ENCODE data around the gene ROBO1. TPM values are rescaled to one million over a fixed set of nuclear protein-coding genes. Genes with fewer than 3 reads are reported as not detected.

ROBO1 gene
- total RNA-seq, 6 experiments from 2014 or later: 1.1 to 7.2 (median 4.3) TPM

GRCh38 chr3:78878789-78879188 is 889.0 kb downstream of the ROBO1 start:
- H3K9me3 ChIP-seq: no peaks in the 10 kb centered on the region
- WGBS (ENCODE audit: insufficient coverage, low coverage, low lambda C conversion rate, missing lambda C conversion rate): 24% methylated on average over 1 of the region's 1 CpG
- H3K27ac ChIP-seq: no peak overlapping the region
- ATAC-seq (peak in 1 of 4 donors; percentile 43), DNase-seq (no peak)
- H3K4me1 ChIP-seq: peaks cover 0 to 7% (median 2%) of the 10 kb centered on the region in 4 donors
- intact Hi-C loops (cut with DNase I): no loop called here
- TF ChIP-seq, protein P1, sequence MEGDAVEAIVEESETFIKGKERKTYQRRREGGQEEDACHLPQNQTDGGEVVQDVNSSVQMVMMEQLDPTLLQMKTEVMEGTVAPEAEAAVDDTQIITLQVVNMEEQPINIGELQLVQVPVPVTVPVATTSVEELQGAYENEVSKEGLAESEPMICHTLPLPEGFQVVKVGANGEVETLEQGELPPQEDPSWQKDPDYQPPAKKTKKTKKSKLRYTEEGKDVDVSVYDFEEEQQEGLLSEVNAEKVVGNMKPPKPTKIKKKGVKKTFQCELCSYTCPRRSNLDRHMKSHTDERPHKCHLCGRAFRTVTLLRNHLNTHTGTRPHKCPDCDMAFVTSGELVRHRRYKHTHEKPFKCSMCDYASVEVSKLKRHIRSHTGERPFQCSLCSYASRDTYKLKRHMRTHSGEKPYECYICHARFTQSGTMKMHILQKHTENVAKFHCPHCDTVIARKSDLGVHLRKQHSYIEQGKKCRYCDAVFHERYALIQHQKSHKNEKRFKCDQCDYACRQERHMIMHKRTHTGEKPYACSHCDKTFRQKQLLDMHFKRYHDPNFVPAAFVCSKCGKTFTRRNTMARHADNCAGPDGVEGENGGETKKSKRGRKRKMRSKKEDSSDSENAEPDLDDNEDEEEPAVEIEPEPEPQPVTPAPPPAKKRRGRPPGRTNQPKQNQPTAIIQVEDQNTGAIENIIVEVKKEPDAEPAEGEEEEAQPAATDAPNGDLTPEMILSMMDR (IDR thresholded peaks at IDR 0.05): no peak
- no peak for TF ChIP-seq POLR2A (IDR thresholded peaks at IDR 0.05)
- H3K36me3 ChIP-seq: no peaks in the 10 kb centered on the region
- no peak overlapping the region for H3K4me3 ChIP-seq
- no peaks in the 10 kb centered on the region for H3K27me3 ChIP-seq

DNA sequence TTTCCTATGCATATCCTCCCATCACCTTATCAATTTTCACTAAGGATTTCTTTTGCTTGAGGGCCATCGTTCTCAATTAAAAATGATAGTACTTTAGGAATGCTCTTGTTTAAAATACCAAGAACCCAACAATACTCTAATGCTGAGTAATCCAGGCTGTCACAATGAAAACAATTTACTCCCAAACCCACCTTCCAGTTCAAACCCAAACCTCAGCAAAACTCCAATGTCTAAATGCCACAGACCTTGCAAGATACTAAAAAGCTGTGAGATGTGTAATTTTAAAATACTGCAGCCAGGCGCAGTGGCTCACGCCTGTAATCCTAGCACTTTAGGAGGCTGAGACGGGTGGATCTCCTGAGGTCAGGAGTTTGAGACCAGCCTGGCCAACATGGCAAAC is 889.8 kb downstream of the ROBO1 start:
- WGBS (ENCODE audit: insufficient coverage, low coverage, low lambda C conversion rate, missing lambda C conversion rate): 95% methylated on average over 4 of the region's 4 CpGs
- DNase-seq (no peak), ATAC-seq (no peak)
- Histone ChIP-seq H3K36me3 (no peaks in the 10 kb centered on the region), H3K27me3 (no peaks in the 10 kb centered on the region), H3K4me3 (no peak overlapping the region), H3K4me1 (peaks cover 0 to 7% (median 2%) of the 10 kb centered on the region in 4 donors), H3K9me3 (no peaks in the 10 kb centered on the region), H3K27ac (no peak overlapping the region)
- TF ChIP-seq, protein P1 (IDR thresholded peaks at IDR 0.05): no peak
- TF ChIP-seq POLR2A (IDR thresholded peaks at IDR 0.05): no peak
- intact Hi-C loops (cut with DNase I): no loop called here

GRCh38 chr3:78875851-78876250 is 891.9 kb downstream of the ROBO1 start:
- H3K36me3 ChIP-seq: no peaks in the 10 kb centered on the region
- no peaks in the 10 kb centered on the region for H3K9me3 ChIP-seq
- ATAC-seq: no peak
- no peak for DNase-seq
- H3K4me1 ChIP-seq: peaks cover 0 to 7% (median 2%) of the 10 kb centered on the region in 4 donors
- H3K27me3 ChIP-seq: no peaks in the 10 kb centered on the region
- no peak for TF ChIP-seq POLR2A (IDR thresholded peaks at IDR 0.05)
- TF ChIP-seq, protein P1 (IDR thresholded peaks at IDR 0.05): no peak
- no peak overlapping the region for H3K4me3 ChIP-seq
- no peak overlapping the region for H3K27ac ChIP-seq
- intact Hi-C loops (cut with DNase I): no loop called here

- DNase-seq: no peak
- peak; percentile 70 to 89 (median 82) for ATAC-seq
Measured at GRCh38 chr3:78875436-78875835, 892.4 kb downstream of the ROBO1 start.

More at GRCh38 chr3:78875436-78875835, 892.4 kb downstream of the ROBO1 start:
- Histone ChIP-seq H3K27ac (no peak overlapping the region), H3K36me3 (no peaks in the 10 kb centered on the region), H3K9me3 (no peaks in the 10 kb centered on the region), H3K27me3 (no peaks in the 10 kb centered on the region), H3K4me3 (no peak overlapping the region), H3K4me1 (peaks cover 0 to 7% (median 2%) of the 10 kb centered on the region in 4 donors)
- 22% methylated on average over 4 of the region's 4 CpGs for WGBS (ENCODE audit: insufficient coverage, low coverage, low lambda C conversion rate, missing lambda C conversion rate)
- intact Hi-C loops (cut with DNase I): no loop called here
- TF ChIP-seq, protein P1 (IDR thresholded peaks at IDR 0.05): no peak
- no peak for TF ChIP-seq POLR2A (IDR thresholded peaks at IDR 0.05)

Measured in right lobe of liver (tissue), 6 donors.